Uterus (tissue), 4 donors: ENCODE data around the gene ICA1L. TPM values are rescaled to one million over a fixed set of nuclear protein-coding genes. Genes with fewer than 3 reads are reported as not detected.
A peak's percentile ranks its signal among the peaks of the same experiment; 100 is the strongest.

ENCODE experiments used
- DNase-seq, 2 donors: peaks; one replicate each; pipeline ENCODE4 v3.0.0-alpha.2; 2019 to 2020
- H3K27ac ChIP-seq, 2 donors: fragments of 200-600 bp; sonication (generic); 1 replicate in 1 of 2; 2 replicates in 1 of 2; pipeline ENCODE4 v1.5.1; 2016 to 2018
- H3K27me3 ChIP-seq, 2 donors: fragments of 200-600 bp; sonication (generic); one replicate each; pipeline ENCODE4 v1.5.1; 2018 to 2019; ENCODE audit warnings: control low read depth in 1 of 2
- H3K36me3 ChIP-seq, 2 donors: fragments of 200-600 bp; sonication (generic); one replicate each; pipeline ENCODE4 v1.5.1; 2019; ENCODE audit warnings: control low read depth in 1 of 2
- H3K4me1 ChIP-seq, 2 donors: fragments of 200-600 bp; sonication (generic); one replicate each; pipeline ENCODE4 v1.5.1; 2018 to 2019; ENCODE audit warnings: control low read depth in 1 of 2
- H3K4me3 ChIP-seq, 2 donors: fragments of 200-600 bp; sonication (generic); 1 replicate in 1 of 2; 2 replicates in 1 of 2; pipeline ENCODE4 v1.5.1; 2018 to 2019; ENCODE audit warnings: mild to moderate bottlenecking in 1 of 2
- H3K9me3 ChIP-seq, 2 donors: fragments of 200-600 bp; sonication (generic); one replicate each; pipeline ENCODE4 v1.5.1; 2019; ENCODE audit warnings: control low read depth in 1 of 2
- POLR2A ChIP-seq, 2 donors: fragments of 450-650 bp; IDR thresholded peaks; one replicate each; pipeline ENCODE4 v1.6.1; 2016; ENCODE audit warnings: antibody characterized with exemption in 2 of 2, mild to moderate bottlenecking in 1 of 2, moderate library complexity in 1 of 2
- intact Hi-C: fragments of 100-400 bp; cut with DNase I; formaldehyde crosslinking; loops from one replicate; pipeline ENCODE4 v1.15.1; 2023; ENCODE audit warnings: low total_unique reads
- total RNA-seq, 4 donors: library from RNA; depleted of rRNA in 3 of 4; stranded (reverse); fragments of >200 nt in 3 of 4; gene quantifications; one replicate each; pipeline versions ENCODE4 v1.1.0 to v1.2.4, GENCODE V29; 2014 to 2023
- TF ChIP-seq, protein P1 (sequence below), 4 experiments: fragments of 200-600 bp in 2 of 4; fragments of 450-650 bp in 2 of 4; sonication (generic) in 2 of 4; IDR thresholded peaks; one replicate each; pipeline ENCODE4 v1.5.1; 2016 to 2019; ENCODE audit warnings: antibody characterized with exemption in 4 of 4, mild to moderate bottlenecking in 2 of 4, moderate library complexity in 1 of 4
- donor health status: DM: yes; HTN: yes; CAD: no.

ICA1L gene
- total RNA-seq, 4 donors from 2014 or later, result 10.0 to 56.8 (median 41.3) TPM

GRCh38 chr2:202821206-202822160 is 50.1 kb downstream of the ICA1L start:
- H3K27me3 ChIP-seq, result no peaks in the 10 kb centered on the region

DNA sequence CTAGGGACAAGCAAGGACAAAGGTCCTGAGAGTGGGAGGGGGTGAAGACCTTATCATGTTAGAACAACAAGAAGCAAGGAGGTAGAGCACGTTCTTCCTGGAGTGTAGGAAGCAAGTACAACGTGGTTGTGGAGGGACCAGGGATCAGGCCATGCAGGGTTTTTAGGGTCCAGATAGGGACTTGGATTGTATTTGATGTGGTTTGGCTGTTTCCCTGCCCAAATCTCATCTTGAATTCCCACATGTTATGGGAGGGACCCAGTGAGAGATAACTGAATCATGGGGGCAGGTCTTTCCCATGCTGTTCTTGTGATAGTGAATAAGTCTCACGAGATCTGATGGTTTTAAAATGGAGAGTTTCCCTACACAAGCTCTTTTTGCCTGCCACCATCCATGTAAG is 53.2 kb downstream of the ICA1L start:
- intact Hi-C loops, result no loop called here
- TF ChIP-seq, protein P1, sequence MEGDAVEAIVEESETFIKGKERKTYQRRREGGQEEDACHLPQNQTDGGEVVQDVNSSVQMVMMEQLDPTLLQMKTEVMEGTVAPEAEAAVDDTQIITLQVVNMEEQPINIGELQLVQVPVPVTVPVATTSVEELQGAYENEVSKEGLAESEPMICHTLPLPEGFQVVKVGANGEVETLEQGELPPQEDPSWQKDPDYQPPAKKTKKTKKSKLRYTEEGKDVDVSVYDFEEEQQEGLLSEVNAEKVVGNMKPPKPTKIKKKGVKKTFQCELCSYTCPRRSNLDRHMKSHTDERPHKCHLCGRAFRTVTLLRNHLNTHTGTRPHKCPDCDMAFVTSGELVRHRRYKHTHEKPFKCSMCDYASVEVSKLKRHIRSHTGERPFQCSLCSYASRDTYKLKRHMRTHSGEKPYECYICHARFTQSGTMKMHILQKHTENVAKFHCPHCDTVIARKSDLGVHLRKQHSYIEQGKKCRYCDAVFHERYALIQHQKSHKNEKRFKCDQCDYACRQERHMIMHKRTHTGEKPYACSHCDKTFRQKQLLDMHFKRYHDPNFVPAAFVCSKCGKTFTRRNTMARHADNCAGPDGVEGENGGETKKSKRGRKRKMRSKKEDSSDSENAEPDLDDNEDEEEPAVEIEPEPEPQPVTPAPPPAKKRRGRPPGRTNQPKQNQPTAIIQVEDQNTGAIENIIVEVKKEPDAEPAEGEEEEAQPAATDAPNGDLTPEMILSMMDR (IDR thresholded peaks at IDR 0.05), result no peak
- TF ChIP-seq POLR2A (IDR thresholded peaks at IDR 0.05), result no peak

More at GRCh38 chr2:202821206-202822160, 50.1 kb downstream of the ICA1L start:
- intact Hi-C loops, result no loop called here
- no peaks in the 10 kb centered on the region for H3K9me3 ChIP-seq
- H3K4me3 ChIP-seq, result no peak overlapping the region
- DNase-seq, result no peak
- TF ChIP-seq, protein P1 (IDR thresholded peaks at IDR 0.05), result no peak
- no peak for TF ChIP-seq POLR2A (IDR thresholded peaks at IDR 0.05)
- H3K4me1 ChIP-seq, result no peaks in the 10 kb centered on the region
- no peak overlapping the region for H3K27ac ChIP-seq
- no peaks in the 10 kb centered on the region for H3K36me3 ChIP-seq

DNA sequence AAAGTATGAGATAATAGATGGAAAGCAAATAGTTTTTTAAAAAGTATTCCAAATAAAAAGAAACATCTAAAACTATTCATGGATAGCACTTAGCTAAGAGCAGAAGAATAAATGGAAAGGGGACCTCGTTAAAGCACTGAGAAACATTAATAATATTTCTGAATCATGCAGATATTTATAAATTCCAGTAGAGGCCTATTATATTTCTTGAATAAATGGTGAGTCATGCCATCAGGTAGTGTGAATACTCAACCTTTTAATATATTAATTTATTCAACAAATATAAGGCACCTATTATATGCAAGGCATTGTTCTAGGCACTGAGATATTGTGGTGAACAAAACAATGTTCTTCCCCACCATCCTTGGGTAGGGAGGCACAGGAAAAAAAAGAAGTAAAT is 53.8 kb downstream of the ICA1L start:
- H3K4me1 ChIP-seq, result no peaks in the 10 kb centered on the region
- DNase-seq, result no peak
- no peaks in the 10 kb centered on the region for H3K27me3 ChIP-seq
- H3K9me3 ChIP-seq, result no peaks in the 10 kb centered on the region
- H3K36me3 ChIP-seq, result no peaks in the 10 kb centered on the region
- intact Hi-C loops, result no loop called here
- H3K4me3 ChIP-seq, result no peak overlapping the region
- H3K27ac ChIP-seq, result peak overlapping the region; percentile 71 to 74
- no peak for TF ChIP-seq POLR2A (IDR thresholded peaks at IDR 0.05)
- TF ChIP-seq, protein P1 (IDR thresholded peaks at IDR 0.05), result no peak

More for the DNA sequence above, 53.2 kb downstream of the ICA1L start:
- no peaks in the 10 kb centered on the region for H3K27me3 ChIP-seq
- no peaks in the 10 kb centered on the region for H3K4me1 ChIP-seq
- no peak overlapping the region for H3K4me3 ChIP-seq
- peak overlapping the region in 1 of 2 donors; percentile 7 for H3K27ac ChIP-seq
- H3K36me3 ChIP-seq, result no peaks in the 10 kb centered on the region
- H3K9me3 ChIP-seq, result no peaks in the 10 kb centered on the region
- no peak for DNase-seq

- no peaks in the 10 kb centered on the region for H3K9me3 ChIP-seq
- DNase-seq, result peak; percentile 38 to 52
- intact Hi-C loops, result no loop called here
- no peaks in the 10 kb centered on the region for H3K4me1 ChIP-seq
- no peak for TF ChIP-seq POLR2A (IDR thresholded peaks at IDR 0.05)
- TF ChIP-seq, protein P1 (IDR thresholded peaks at IDR 0.05), result no peak
- no peak overlapping the region for H3K4me3 ChIP-seq
- peak overlapping the region; percentile 71 to 74 for H3K27ac ChIP-seq
- no peaks in the 10 kb centered on the region for H3K36me3 ChIP-seq
- no peaks in the 10 kb centered on the region for H3K27me3 ChIP-seq
Measured at GRCh38 chr2:202815548-202816360, 55.8 kb downstream of the ICA1L start.
